ENCODE data around the gene ZBTB24. TPM values are rescaled to one million over a fixed set of nuclear protein-coding genes. Genes with fewer than 3 reads are reported as not detected.

The ZBTB24 gene
- total RNA-seq, 1 donor from 2014 or later: 4.7 TPM

DNA sequence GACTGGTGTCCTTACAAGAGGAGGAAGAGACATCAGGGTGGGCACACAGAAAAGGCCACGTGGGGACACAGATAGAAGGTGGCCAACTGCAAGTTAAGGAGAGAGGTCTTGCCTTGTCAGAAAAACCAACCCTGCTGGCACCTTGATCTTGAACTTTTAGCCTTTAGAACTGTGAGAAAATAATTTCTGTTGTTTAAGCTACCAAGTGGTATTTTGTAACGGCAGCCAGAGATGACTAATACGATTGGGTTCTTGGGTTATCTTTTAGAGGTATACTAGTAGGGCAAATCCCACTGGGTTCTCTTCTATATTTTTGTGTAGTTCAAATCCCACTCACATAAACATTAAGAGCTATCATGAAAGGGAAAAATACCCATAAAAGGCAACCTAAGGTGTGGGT is 31.9 kb upstream of the ZBTB24 start:
- Histone ChIP-seq H3K9ac (ENCODE audit: low read depth in 1 of 3, low read length in 3 of 3) (no peak overlapping the region), H3K27ac (ENCODE audit: low read depth, low read length) (no peak overlapping the region), H3K4me3 (ENCODE audit: low read length in 3 of 3) (no peak overlapping the region), H3K4me1 (ENCODE audit: control insufficient read depth in 3 of 3, insufficient read depth in 3 of 3, low read length in 3 of 3) (peaks cover 0 to 3% (median 0%) of the 10 kb centered on the region in 3 donors), H3K9me3 (ENCODE audit: control insufficient read depth in 3 of 3, low read length in 3 of 3) (no peaks in the 10 kb centered on the region), H3K27me3 (ENCODE audit: control insufficient read depth in 3 of 3, insufficient read depth in 3 of 3, low read length in 3 of 3) (no peaks in the 10 kb centered on the region), H3K36me3 (ENCODE audit: control insufficient read depth in 3 of 3, insufficient read depth in 3 of 3, low read length in 3 of 3) (no peaks in the 10 kb centered on the region)

GRCh38 chr6:109513571-109514071 is 30.6 kb upstream of the ZBTB24 start:
- no peak overlapping the region for H3K4me3 ChIP-seq (ENCODE audit: low read length in 3 of 3)
- peaks cover 0 to 3% (median 0%) of the 10 kb centered on the region in 3 donors for H3K4me1 ChIP-seq (ENCODE audit: control insufficient read depth in 3 of 3, insufficient read depth in 3 of 3, low read length in 3 of 3)
- no peak overlapping the region for H3K27ac ChIP-seq (ENCODE audit: low read depth, low read length)
- no peaks in the 10 kb centered on the region for H3K36me3 ChIP-seq (ENCODE audit: control insufficient read depth in 3 of 3, insufficient read depth in 3 of 3, low read length in 3 of 3)
- H3K9ac ChIP-seq (ENCODE audit: low read depth in 1 of 3, low read length in 3 of 3): no peak overlapping the region
- H3K9me3 ChIP-seq (ENCODE audit: control insufficient read depth in 3 of 3, low read length in 3 of 3): no peaks in the 10 kb centered on the region
- H3K27me3 ChIP-seq (ENCODE audit: control insufficient read depth in 3 of 3, insufficient read depth in 3 of 3, low read length in 3 of 3): no peaks in the 10 kb centered on the region

DNA sequence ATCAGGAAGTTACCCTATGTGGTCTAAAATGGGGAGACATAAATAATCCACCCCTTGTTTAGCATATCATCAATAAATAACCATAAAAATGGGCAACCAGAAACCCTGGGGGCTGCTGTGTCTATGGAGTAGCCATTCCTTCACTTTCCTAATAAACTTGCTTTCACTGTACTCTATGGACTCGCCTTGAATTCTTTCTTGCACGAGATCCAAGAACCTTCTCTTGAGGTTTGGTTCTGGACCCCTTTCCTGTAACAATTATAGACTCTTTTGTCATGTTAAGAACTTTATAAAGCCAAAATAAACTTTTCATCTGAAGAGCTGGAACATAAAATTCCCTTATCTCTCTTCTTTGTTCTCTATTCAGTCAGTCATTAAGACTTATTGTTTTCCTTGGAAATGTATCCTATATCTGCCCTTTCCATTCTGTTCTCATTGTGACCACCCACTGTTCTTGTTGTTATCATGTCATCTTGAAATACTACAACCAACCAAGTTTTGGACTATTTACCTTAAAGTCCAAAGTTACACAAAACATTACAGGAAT is 29.3 kb upstream of the ZBTB24 start:
- Histone ChIP-seq H3K36me3 (ENCODE audit: control insufficient read depth in 3 of 3, insufficient read depth in 3 of 3, low read length in 3 of 3) (no peaks in the 10 kb centered on the region), H3K27me3 (ENCODE audit: control insufficient read depth in 3 of 3, insufficient read depth in 3 of 3, low read length in 3 of 3) (no peaks in the 10 kb centered on the region), H3K4me3 (ENCODE audit: low read length in 3 of 3) (no peak overlapping the region), H3K27ac (ENCODE audit: low read depth, low read length) (no peak overlapping the region), H3K9ac (ENCODE audit: low read depth in 1 of 3, low read length in 3 of 3) (no peak overlapping the region), H3K4me1 (ENCODE audit: control insufficient read depth in 3 of 3, insufficient read depth in 3 of 3, low read length in 3 of 3) (peaks cover 0 to 3% (median 0%) of the 10 kb centered on the region in 3 donors), H3K9me3 (ENCODE audit: control insufficient read depth in 3 of 3, low read length in 3 of 3) (no peaks in the 10 kb centered on the region)

GRCh38 chr6:109511832-109512231 is 28.8 kb upstream of the ZBTB24 start:
- no peaks in the 10 kb centered on the region for H3K36me3 ChIP-seq (ENCODE audit: control insufficient read depth in 3 of 3, insufficient read depth in 3 of 3, low read length in 3 of 3)
- H3K9me3 ChIP-seq (ENCODE audit: control insufficient read depth in 3 of 3, low read length in 3 of 3): no peaks in the 10 kb centered on the region
- no peak overlapping the region for H3K27ac ChIP-seq (ENCODE audit: low read depth, low read length)
- no peak overlapping the region for H3K9ac ChIP-seq (ENCODE audit: low read depth in 1 of 3, low read length in 3 of 3)
- H3K4me3 ChIP-seq (ENCODE audit: low read length in 3 of 3): no peak overlapping the region
- peaks cover 0 to 3% (median 0%) of the 10 kb centered on the region in 3 donors for H3K4me1 ChIP-seq (ENCODE audit: control insufficient read depth in 3 of 3, insufficient read depth in 3 of 3, low read length in 3 of 3)
- H3K27me3 ChIP-seq (ENCODE audit: control insufficient read depth in 3 of 3, insufficient read depth in 3 of 3, low read length in 3 of 3): no peaks in the 10 kb centered on the region

DNA sequence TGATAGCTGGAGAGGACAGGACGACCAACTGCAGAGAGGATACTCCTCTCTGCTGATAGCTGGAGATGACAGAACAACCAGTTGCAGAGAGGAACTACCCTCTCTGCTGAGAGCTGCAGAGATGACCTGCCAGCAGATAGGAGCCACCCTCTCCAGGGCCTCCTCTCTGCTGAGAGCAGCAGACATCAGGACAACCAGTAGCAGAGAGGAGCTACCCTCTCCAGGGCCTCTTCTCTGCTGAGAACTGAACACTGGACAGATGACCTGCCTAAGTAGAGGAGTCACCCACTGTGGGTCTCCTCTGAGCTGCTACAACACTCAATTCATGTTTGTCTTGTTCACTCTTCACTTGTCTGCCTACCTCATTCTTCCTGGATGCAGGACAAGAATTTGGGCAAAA is 27.3 kb upstream of the ZBTB24 start:
- Histone ChIP-seq H3K9me3 (ENCODE audit: control insufficient read depth in 3 of 3, low read length in 3 of 3) (no peaks in the 10 kb centered on the region), H3K4me3 (ENCODE audit: low read length in 3 of 3) (no peak overlapping the region), H3K9ac (ENCODE audit: low read depth in 1 of 3, low read length in 3 of 3) (no peak overlapping the region), H3K4me1 (ENCODE audit: control insufficient read depth in 3 of 3, insufficient read depth in 3 of 3, low read length in 3 of 3) (peaks cover 0 to 3% (median 0%) of the 10 kb centered on the region in 3 donors), H3K27ac (ENCODE audit: low read depth, low read length) (no peak overlapping the region), H3K27me3 (ENCODE audit: control insufficient read depth in 3 of 3, insufficient read depth in 3 of 3, low read length in 3 of 3) (no peaks in the 10 kb centered on the region), H3K36me3 (ENCODE audit: control insufficient read depth in 3 of 3, insufficient read depth in 3 of 3, low read length in 3 of 3) (no peaks in the 10 kb centered on the region)

- Histone ChIP-seq H3K9me3 (ENCODE audit: control insufficient read depth in 3 of 3, low read length in 3 of 3) (no peaks in the 10 kb centered on the region), H3K9ac (ENCODE audit: low read depth in 1 of 3, low read length in 3 of 3) (no peak overlapping the region), H3K4me3 (ENCODE audit: low read length in 3 of 3) (no peak overlapping the region), H3K27me3 (ENCODE audit: control insufficient read depth in 3 of 3, insufficient read depth in 3 of 3, low read length in 3 of 3) (no peaks in the 10 kb centered on the region), H3K27ac (ENCODE audit: low read depth, low read length) (no peak overlapping the region), H3K36me3 (ENCODE audit: control insufficient read depth in 3 of 3, insufficient read depth in 3 of 3, low read length in 3 of 3) (no peaks in the 10 kb centered on the region), H3K4me1 (ENCODE audit: control insufficient read depth in 3 of 3, insufficient read depth in 3 of 3, low read length in 3 of 3) (no peaks in the 10 kb centered on the region)
Observed at GRCh38 chr6:109508166-109508860, 25.3 kb upstream of the ZBTB24 start.

DNA sequence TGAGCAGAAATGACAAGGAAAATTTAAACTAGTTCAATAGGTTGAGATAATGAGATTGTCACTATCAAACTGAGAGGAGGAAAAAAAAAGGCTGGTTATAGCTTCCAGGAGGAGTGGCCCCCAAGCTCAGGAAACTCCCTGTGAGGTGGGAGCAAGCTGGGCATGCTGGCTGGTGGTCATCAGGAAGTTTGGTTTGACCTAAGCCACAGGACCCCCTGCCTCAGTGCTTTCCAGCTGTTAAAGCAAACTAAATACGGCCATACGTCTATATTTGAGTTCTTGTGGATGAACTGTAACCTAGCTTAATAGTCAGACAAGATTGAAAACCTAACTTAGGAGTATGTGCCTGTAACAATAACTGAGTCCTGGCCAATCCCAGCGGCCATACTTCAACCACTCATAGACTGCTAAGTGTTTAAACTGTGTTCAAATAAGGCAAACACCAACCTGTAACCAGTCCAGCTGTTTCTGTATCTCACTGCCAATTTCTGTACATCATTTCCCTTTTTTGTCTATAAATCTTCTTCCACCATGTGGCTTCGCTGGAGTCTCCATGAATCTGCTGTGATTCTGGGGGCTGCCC is 24.6 kb upstream of the ZBTB24 start:
- no peaks in the 10 kb centered on the region for H3K36me3 ChIP-seq (ENCODE audit: control insufficient read depth in 3 of 3, insufficient read depth in 3 of 3, low read length in 3 of 3)
- no peaks in the 10 kb centered on the region for H3K4me1 ChIP-seq (ENCODE audit: control insufficient read depth in 3 of 3, insufficient read depth in 3 of 3, low read length in 3 of 3)
- no peaks in the 10 kb centered on the region for H3K9me3 ChIP-seq (ENCODE audit: control insufficient read depth in 3 of 3, low read length in 3 of 3)
- no peaks in the 10 kb centered on the region for H3K27me3 ChIP-seq (ENCODE audit: control insufficient read depth in 3 of 3, insufficient read depth in 3 of 3, low read length in 3 of 3)
- no peak overlapping the region for H3K27ac ChIP-seq (ENCODE audit: low read depth, low read length)
- H3K9ac ChIP-seq (ENCODE audit: low read depth in 1 of 3, low read length in 3 of 3): no peak overlapping the region
- no peak overlapping the region for H3K4me3 ChIP-seq (ENCODE audit: low read length in 3 of 3)

GRCh38 chr6:109506841-109507240 is 23.8 kb upstream of the ZBTB24 start:
- no peak overlapping the region for H3K27ac ChIP-seq (ENCODE audit: low read depth, low read length)
- no peaks in the 10 kb centered on the region for H3K9me3 ChIP-seq (ENCODE audit: control insufficient read depth in 3 of 3, low read length in 3 of 3)
- no peak overlapping the region for H3K4me3 ChIP-seq (ENCODE audit: low read length in 3 of 3)
- H3K27me3 ChIP-seq (ENCODE audit: control insufficient read depth in 3 of 3, insufficient read depth in 3 of 3, low read length in 3 of 3): no peaks in the 10 kb centered on the region
- no peak overlapping the region for H3K9ac ChIP-seq (ENCODE audit: low read depth in 1 of 3, low read length in 3 of 3)
- no peaks in the 10 kb centered on the region for H3K36me3 ChIP-seq (ENCODE audit: control insufficient read depth in 3 of 3, insufficient read depth in 3 of 3, low read length in 3 of 3)
- H3K4me1 ChIP-seq (ENCODE audit: control insufficient read depth in 3 of 3, insufficient read depth in 3 of 3, low read length in 3 of 3): no peaks in the 10 kb centered on the region

DNA sequence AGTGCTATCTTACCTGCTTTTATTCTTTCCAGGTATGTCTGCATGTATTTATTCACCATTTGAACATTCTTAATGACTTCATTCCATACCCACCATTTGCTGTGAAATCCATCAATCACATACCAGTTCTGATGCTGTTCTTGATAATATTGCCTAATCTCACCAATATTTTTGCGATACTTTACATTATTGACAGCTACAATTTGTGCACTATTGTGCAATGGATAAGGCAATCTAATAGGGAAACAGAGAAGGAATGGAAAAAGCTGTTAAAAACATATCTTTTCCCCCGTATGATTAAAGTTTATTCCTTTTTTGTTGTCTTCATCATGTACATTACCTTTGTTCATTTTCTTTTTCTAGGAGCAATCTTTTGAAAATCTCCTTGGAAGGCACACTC is 23.3 kb upstream of the ZBTB24 start:
- H3K27ac ChIP-seq (ENCODE audit: low read depth, low read length): no peak overlapping the region
- H3K9ac ChIP-seq (ENCODE audit: low read depth in 1 of 3, low read length in 3 of 3): no peak overlapping the region

More for the DNA sequence above, 23.3 kb upstream of the ZBTB24 start:
- Histone ChIP-seq H3K36me3 (ENCODE audit: control insufficient read depth in 3 of 3, insufficient read depth in 3 of 3, low read length in 3 of 3) (no peaks in the 10 kb centered on the region), H3K4me3 (ENCODE audit: low read length in 3 of 3) (no peak overlapping the region), H3K27me3 (ENCODE audit: control insufficient read depth in 3 of 3, insufficient read depth in 3 of 3, low read length in 3 of 3) (no peaks in the 10 kb centered on the region), H3K9me3 (ENCODE audit: control insufficient read depth in 3 of 3, low read length in 3 of 3) (no peaks in the 10 kb centered on the region), H3K4me1 (ENCODE audit: control insufficient read depth in 3 of 3, insufficient read depth in 3 of 3, low read length in 3 of 3) (no peaks in the 10 kb centered on the region)
